Parietal lobe (tissue), 1 donor: ENCODE data around the gene SPINK4. TPM values are rescaled to one million over a fixed set of nuclear protein-coding genes. Genes with fewer than 3 reads are reported as not detected.

Experiments
- total RNA-seq: library from RNA; depleted of rRNA; stranded (reverse); fragments of >200 nt; gene quantifications from one replicate; pipeline ENCODE4 v1.2.3, GENCODE V29; 2014

SPINK4 gene
- total RNA-seq = not detected

GRCh38 chr9:33239921-33240320 is at the start of gene SPINK4:
TSS of gene SPINK4 (plus strand) at chr9:33240167. CDS start at chr9:33240209, 42 bp downstream.

DNA sequence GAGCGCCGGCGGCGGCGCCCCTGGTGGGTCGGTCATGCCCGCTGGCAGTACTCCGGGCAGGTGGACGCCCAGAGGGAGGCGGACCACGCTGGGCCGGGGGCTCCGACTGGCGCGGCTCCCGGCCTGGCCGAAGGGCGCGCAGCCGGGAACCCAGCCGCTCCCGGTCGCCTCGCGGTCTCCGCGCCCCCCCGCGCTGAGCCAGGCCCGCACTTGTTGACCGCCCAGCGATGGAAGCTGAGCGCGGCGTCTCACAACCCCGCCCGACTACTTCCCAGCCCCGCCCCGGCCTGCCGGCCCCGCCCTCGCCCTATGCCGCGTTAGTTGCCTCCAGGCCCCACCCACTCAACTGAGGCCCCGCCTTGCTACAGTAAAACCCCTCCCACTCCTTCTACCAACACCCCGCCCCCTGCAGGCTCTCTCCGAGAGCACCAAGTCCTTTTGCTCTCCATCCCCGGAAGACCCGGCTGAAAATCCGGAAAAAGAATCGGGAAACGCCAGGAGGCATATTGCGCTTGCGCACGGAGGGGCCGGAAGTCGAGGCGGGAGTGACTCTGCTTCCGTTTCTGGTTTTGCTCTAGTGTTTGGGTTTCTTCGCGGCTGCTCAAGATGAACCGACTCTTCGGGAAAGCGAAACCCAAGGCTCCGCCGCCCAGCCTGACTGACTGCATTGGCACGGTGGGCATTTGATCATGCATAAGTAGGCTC is 24.7 kb downstream of the SPINK4 start, which contains the start of the genes BAG1 and CHMP5:
Gene BAG1, minus strand, starts transcription at position 236 of the 705 bp plus-strand sequence.
Gene CHMP5, plus strand, starts transcription at position 577 of the 705 bp plus-strand sequence. Its CDS starts 30 bp downstream, at position 607.

GRCh38 chr9:33290247-33291030 is 50.5 kb downstream of the SPINK4 start, which contains the start of gene NFX1:
TSS of gene NFX1 (plus strand) at chr9:33290516. CDS start at chr9:33290573, 57 bp downstream.

Other genes with a start within 250 kb of the SPINK4 start
- 35.4 TPM for gene APTX, start 238.5 kb upstream of the SPINK4 start, total RNA-seq
- gene DNAJA1, start 214.9 kb upstream of the SPINK4 start, total RNA-seq = 173 TPM
- 30.7 TPM for gene SMU1, start 163.5 kb upstream of the SPINK4 start, total RNA-seq
- 2.2 TPM for gene B4GALT1, start 72.8 kb upstream of the SPINK4 start, total RNA-seq
- gene BAG1, start 24.5 kb downstream of the SPINK4 start, total RNA-seq = 34.4 TPM
- 85.8 TPM for gene CHMP5, start 24.9 kb downstream of the SPINK4 start, total RNA-seq
- gene NFX1, start 50.3 kb downstream of the SPINK4 start, total RNA-seq = 32.2 TPM
- not detected for gene AQP7, start 162.4 kb downstream of the SPINK4 start, total RNA-seq
- gene AQP3, start 207.4 kb downstream of the SPINK4 start, total RNA-seq = not detected
- gene NOL6, start 233.8 kb downstream of the SPINK4 start, total RNA-seq = 20.7 TPM